Stimulated activated CD4-positive, alpha-beta T cell treated with anti-CD3 and anti-CD28 coated beads, Interleukin-1b, Interleukin-23, amount 100 ng/mL, for 4 hours (primary cell): ENCODE measurements around the gene APLF.
"Not testable (repeated sequence)": the region's sequence is repeated elsewhere in the genome, so short reads cannot be mapped to it uniquely, and the experiment has no call there.

Experiments
- DNase-seq, 2 donors: peaks; one replicate each; pipeline ENCODE4 v3.0.0-alpha.2; 2020; ENCODE audit warnings: low read depth in 2 of 2

Gene APLF

GRCh38 chr2:68475576-68475975, 8.2 kb downstream of the APLF start:
- no peak for DNase-seq

- no peak for DNase-seq
Measured at GRCh38 chr2:68476454-68476853, 9.1 kb downstream of the APLF start.

- no peak for DNase-seq
Measured at GRCh38 chr2:68478688-68479087, 11.3 kb downstream of the APLF start.

GRCh38 chr2:68482296-68482820, 15.0 kb downstream of the APLF start:
- no peak for DNase-seq

GRCh38 chr2:68483011-68483410, 15.6 kb downstream of the APLF start:
- DNase-seq: no peak

GRCh38 chr2:68487773-68488355, 20.5 kb downstream of the APLF start:
- no peak for DNase-seq

- not testable (repeated sequence) for DNase-seq
Measured at GRCh38 chr2:68488605-68489004, 21.2 kb downstream of the APLF start.

- DNase-seq: no peak
Measured at GRCh38 chr2:68489282-68489681, 21.9 kb downstream of the APLF start.

GRCh38 chr2:68491582-68491981, 24.2 kb downstream of the APLF start:
- DNase-seq: no peak

GRCh38 chr2:68499133-68499532, 31.7 kb downstream of the APLF start:
- no peak for DNase-seq

- no peak for DNase-seq
Measured at GRCh38 chr2:68500649-68501048, 33.3 kb downstream of the APLF start.

- DNase-seq: no peak
Measured at GRCh38 chr2:68501768-68502167, 34.4 kb downstream of the APLF start.

GRCh38 chr2:68505603-68506159, 38.3 kb downstream of the APLF start:
- DNase-seq: no peak

GRCh38 chr2:68506170-68506569, 38.8 kb downstream of the APLF start:
- DNase-seq: no peak

GRCh38 chr2:68512326-68512725, 44.9 kb downstream of the APLF start:
- DNase-seq: no peak

- DNase-seq: no peak
Measured at GRCh38 chr2:68512966-68513365, 45.6 kb downstream of the APLF start.

- no peak for DNase-seq
Measured at GRCh38 chr2:68514316-68514929, 47.0 kb downstream of the APLF start.

GRCh38 chr2:68516051-68516955, 48.9 kb downstream of the APLF start:
- DNase-seq: no peak

- no peak for DNase-seq
Measured at GRCh38 chr2:68519236-68519635, 51.9 kb downstream of the APLF start.

GRCh38 chr2:68521037-68521436, 53.7 kb downstream of the APLF start:
- DNase-seq: no peak

GRCh38 chr2:68526943-68527342, 59.6 kb downstream of the APLF start:
- DNase-seq: not testable (repeated sequence)

GRCh38 chr2:68527343-68528081, 60.1 kb downstream of the APLF start:
- DNase-seq: not testable (repeated sequence)
